Measurements from ENCODE around the gene ANK3. TPM values are rescaled to one million over a fixed set of nuclear protein-coding genes. Genes with fewer than 3 reads are reported as not detected.

The ANK3 gene
- total RNA-seq, 2 experiments from 2014 or later: 24.0 to 25.2 TPM

DNA sequence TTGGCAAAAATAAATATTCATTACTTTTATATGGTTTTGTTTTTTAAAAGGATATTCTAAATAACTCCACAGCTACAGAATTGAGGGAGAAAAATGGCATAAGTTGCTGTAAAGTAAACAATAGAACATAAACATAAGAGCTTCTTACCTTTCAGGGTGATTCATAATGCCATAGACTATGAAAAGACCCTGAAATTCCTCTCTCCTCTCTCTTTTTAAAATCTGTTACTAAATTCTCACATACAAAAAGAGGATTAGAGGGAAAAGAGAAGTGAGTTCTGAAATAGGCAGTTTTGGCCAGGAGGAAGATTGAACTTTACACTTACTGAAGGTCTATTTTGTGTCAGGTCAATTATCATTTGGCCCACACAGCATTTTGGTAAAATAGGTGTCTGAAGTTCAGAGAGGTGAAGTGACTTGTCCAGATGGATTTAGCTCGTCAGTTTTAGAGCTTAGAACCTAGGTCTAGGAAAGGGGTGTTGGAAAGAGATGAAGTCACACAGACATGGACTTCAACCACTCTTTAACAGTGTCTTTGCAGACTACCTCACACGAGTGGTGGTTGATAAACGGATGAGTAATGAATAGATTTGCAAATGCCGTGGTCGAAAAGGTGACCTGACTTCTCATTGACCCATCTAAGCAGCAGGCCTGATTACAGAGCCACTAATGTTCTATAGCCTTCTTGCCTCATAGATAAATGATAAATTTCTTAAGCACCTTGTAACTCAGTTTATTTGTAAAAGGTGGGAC is 292.7 kb downstream of the ANK3 start:
- DNase-seq (no peak), ATAC-seq (no peak)
- Mint-ChIP-seq H3K4me3 (no peak overlapping the region), H3K9me3 (ENCODE audit: low read depth) (no peaks in the 10 kb centered on the region), H3K36me3 (ENCODE audit: low read depth) (peaks cover 1% of the 10 kb centered on the region), H3K27ac (no peak overlapping the region), H3K4me1 (no peaks in the 10 kb centered on the region), H3K27me3 (no peaks in the 10 kb centered on the region)
- CTCF ChIA-PET: interaction anchor here (0.6 to 2.1 kb wide), 3 partner anchors 15 to 113 kb away, joined by 3 to 6 read pairs (median 3); no protein-coding TSS in a partner anchor
- POLR2A ChIA-PET: interaction anchor here (0.8 kb wide), 1 partner anchor 134 kb away, joined by 3 read pairs; no protein-coding TSS in a partner anchor
- intact Hi-C loops (cut with DNase I, micrococcal nuclease): loop anchor here (5.0 kb wide), 2 partner anchors 110 to 670 kb away; no protein-coding TSS in a partner anchor

DNA sequence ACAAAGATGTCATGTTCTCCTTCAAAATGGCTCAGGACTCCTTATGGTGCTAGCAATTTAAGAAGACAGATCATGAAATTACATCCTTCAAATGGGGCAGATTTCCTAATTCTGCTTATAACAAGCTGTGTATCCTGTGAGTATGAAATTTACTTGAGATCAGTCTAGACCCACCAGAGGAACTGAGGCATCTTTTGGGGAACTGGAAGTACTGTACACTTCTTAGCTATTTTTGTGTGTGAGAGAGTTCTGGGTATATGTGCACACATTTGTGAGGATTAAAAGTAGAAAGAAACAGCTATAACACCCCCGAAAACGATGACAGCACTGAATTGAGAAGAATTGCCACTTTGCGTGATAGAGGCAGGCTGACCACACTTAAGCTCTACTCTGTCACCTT is 296.4 kb downstream of the ANK3 start:
- no peak for ATAC-seq
- POLR2A ChIA-PET: no interaction called here
- Mint-ChIP-seq H3K36me3 (ENCODE audit: low read depth) (peaks cover 2% of the 10 kb centered on the region), H3K9me3 (ENCODE audit: low read depth) (no peaks in the 10 kb centered on the region), H3K27me3 (no peaks in the 10 kb centered on the region), H3K4me3 (no peak overlapping the region), H3K4me1 (no peaks in the 10 kb centered on the region), H3K27ac (no peak overlapping the region)
- intact Hi-C loops (cut with DNase I, micrococcal nuclease): no loop called here
- DNase-seq: no peak
- CTCF ChIA-PET: interaction anchor here (0.5 to 0.6 kb wide), 2 partner anchors 27 to 49 kb away, joined by 3 read pairs; no protein-coding TSS in a partner anchor

DNA sequence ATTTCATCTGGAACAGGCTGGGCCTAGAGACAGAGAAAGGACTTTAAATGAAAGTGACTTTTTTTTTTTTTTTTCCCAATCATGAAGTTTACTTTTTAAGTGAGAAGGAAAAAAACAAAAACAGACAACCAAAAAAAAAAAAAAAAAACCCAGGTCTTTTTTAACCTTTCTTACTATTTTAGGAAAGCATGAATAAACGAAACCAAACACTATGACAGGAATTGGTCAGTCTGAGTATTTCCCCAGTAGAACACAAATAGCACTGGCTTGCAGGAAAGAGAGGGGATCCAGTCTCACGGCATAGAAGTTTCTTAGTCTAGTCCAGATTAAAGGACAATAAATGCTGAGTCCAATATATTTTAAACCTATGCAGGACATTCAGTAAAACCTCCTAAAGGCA is 302.8 kb downstream of the ANK3 start:
- POLR2A ChIA-PET: no interaction called here
- H3K4me1 Mint-ChIP-seq: no peaks in the 10 kb centered on the region
- H3K27ac Mint-ChIP-seq: no peak overlapping the region
- intact Hi-C loops (cut with DNase I, micrococcal nuclease): no loop called here
- peaks cover 19% of the 10 kb centered on the region for H3K36me3 Mint-ChIP-seq (ENCODE audit: low read depth)
- no peaks in the 10 kb centered on the region for H3K27me3 Mint-ChIP-seq
- H3K9me3 Mint-ChIP-seq (ENCODE audit: low read depth): no peaks in the 10 kb centered on the region
- CTCF ChIA-PET: no interaction called here
- no peak for ATAC-seq
- no peak for DNase-seq
- no peak overlapping the region for H3K4me3 Mint-ChIP-seq

DNA sequence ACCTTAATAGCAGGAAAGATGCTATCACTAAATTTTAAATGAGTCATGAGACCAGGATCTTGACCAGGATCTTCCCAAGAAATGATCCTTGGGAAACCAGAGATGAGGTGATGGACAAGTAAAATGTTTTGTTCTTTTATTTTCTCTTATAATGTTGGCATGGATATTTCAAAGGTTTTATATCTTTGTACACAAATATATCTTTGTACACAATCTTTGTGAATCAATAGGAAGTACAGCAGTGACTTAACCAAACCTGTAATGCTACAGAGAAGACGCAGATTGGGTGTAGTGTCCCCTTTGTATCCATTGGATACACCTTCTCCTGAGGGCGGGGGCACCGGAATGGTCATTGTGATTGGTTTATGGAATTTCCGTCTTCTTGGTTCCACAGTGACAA is 303.3 kb downstream of the ANK3 start:
- ChIA-PET CTCF (no interaction called here), POLR2A (no interaction called here)
- Mint-ChIP-seq H3K4me3 (no peak overlapping the region), H3K36me3 (ENCODE audit: low read depth) (peaks cover 19% of the 10 kb centered on the region), H3K9me3 (ENCODE audit: low read depth) (no peaks in the 10 kb centered on the region), H3K27me3 (no peaks in the 10 kb centered on the region), H3K27ac (no peak overlapping the region), H3K4me1 (no peaks in the 10 kb centered on the region)
- DNase-seq (no peak), ATAC-seq (no peak)
- intact Hi-C loops (cut with DNase I, micrococcal nuclease): no loop called here

GRCh38 chr10:60082744-60083344 is 306.8 kb downstream of the ANK3 start:
- ChIA-PET CTCF (no interaction called here), POLR2A (no interaction called here)
- no peak for DNase-seq
- Mint-ChIP-seq H3K27me3 (no peaks in the 10 kb centered on the region), H3K36me3 (ENCODE audit: low read depth) (peaks cover 22% of the 10 kb centered on the region), H3K4me3 (no peak overlapping the region), H3K9me3 (ENCODE audit: low read depth) (no peaks in the 10 kb centered on the region), H3K27ac (no peak overlapping the region), H3K4me1 (no peaks in the 10 kb centered on the region)
- intact Hi-C loops (cut with DNase I, micrococcal nuclease): no loop called here
- no peak for ATAC-seq

- ATAC-seq (no peak), DNase-seq (no peak)
- ChIA-PET POLR2A (no interaction called here), CTCF (interaction anchor here (1.6 kb wide), 1 partner anchor 15 kb away, joined by 3 read pairs; no protein-coding TSS in a partner anchor)
- no peak overlapping the region for H3K4me3 Mint-ChIP-seq
- no peaks in the 10 kb centered on the region for H3K9me3 Mint-ChIP-seq (ENCODE audit: low read depth)
- no peaks in the 10 kb centered on the region for H3K27me3 Mint-ChIP-seq
- intact Hi-C loops (cut with DNase I, micrococcal nuclease): no loop called here
- peaks cover 22% of the 10 kb centered on the region for H3K36me3 Mint-ChIP-seq (ENCODE audit: low read depth)
- H3K4me1 Mint-ChIP-seq: no peaks in the 10 kb centered on the region
- no peak overlapping the region for H3K27ac Mint-ChIP-seq
These were observed 307.3 kb downstream of the ANK3 start for GRCh38 chr10:60082341-60082740.

DNA sequence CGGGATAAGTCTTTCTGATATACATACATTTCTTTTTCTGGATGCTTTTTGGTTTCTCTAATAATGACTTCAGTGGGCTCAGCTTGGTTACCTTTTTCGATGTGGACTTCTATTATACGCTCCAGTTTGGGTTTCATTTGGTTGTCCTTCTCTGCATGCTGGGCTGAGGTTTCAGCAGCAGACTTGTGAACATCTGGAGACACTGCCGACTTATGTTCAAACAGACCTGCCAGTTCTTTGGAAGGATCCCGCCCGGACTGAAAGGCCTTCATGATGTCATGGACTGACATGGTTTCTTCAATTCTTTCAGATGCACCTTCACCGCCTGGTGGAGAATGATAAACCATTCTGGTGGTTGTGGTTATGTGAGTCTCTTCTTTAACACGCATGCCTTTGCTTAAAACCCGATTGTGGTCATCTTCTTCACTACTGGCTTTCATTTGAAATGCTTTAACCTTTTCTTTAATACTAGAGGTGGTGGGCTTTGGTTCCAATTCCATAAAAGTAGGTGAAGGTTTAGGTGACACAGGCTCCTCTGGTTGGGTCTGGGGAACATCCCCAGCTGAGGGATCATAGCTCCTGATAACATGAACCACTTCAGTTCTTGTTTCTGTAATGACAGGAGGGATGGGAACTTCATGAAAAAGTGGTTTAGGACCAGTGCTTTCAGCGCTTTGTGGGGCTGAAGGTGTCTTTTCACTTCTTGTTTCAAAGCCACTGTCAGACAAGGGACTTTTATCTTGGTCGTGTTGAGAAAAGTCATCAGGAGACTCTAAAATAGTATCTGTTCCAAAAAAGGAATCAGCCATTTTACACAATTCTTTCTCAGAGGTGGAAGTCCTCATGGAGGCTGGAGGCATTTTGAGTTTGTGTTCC is 315.7 kb downstream of the ANK3 start:
- POLR2A ChIA-PET: no interaction called here
- intact Hi-C loops (cut with DNase I, micrococcal nuclease): no loop called here
- no peak overlapping the region for H3K27ac Mint-ChIP-seq
- no peaks in the 10 kb centered on the region for H3K9me3 Mint-ChIP-seq (ENCODE audit: low read depth)
- CTCF ChIA-PET: no interaction called here
- H3K4me3 Mint-ChIP-seq: no peak overlapping the region
- no peaks in the 10 kb centered on the region for H3K27me3 Mint-ChIP-seq
- no peaks in the 10 kb centered on the region for H3K4me1 Mint-ChIP-seq
- ATAC-seq (no peak), DNase-seq (no peak)
- H3K36me3 Mint-ChIP-seq (ENCODE audit: low read depth): peaks cover 35% of the 10 kb centered on the region

GRCh38 chr10:60073397-60073780 is 316.3 kb downstream of the ANK3 start:
- Mint-ChIP-seq H3K4me1 (no peaks in the 10 kb centered on the region), H3K27ac (no peak overlapping the region), H3K4me3 (no peak overlapping the region), H3K9me3 (ENCODE audit: low read depth) (no peaks in the 10 kb centered on the region), H3K36me3 (ENCODE audit: low read depth) (peaks cover 36% of the 10 kb centered on the region), H3K27me3 (no peaks in the 10 kb centered on the region)
- ATAC-seq: no peak
- ChIA-PET POLR2A (no interaction called here), CTCF (no interaction called here)
- DNase-seq: no peak
- intact Hi-C loops (cut with DNase I, micrococcal nuclease): no loop called here

DNA sequence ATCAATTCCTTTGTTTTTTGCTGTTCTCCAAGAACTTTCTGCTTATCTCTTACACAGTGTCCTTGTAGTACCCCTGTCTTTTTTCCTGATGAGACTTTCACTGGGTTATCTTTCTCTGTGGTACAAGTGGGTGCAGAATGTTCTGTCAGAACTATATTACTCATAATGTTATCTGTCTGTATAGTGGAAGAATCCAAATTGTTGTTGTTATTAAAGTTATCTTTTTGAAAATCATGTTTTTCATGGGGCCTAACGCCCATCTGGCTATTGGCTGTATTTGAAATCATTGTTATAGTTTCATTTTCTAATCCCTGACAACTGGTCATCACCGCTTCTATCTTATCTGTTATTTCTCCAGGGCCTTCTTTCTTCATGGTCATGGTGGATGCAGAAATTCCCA is 320.4 kb downstream of the ANK3 start:
- no peak for DNase-seq
- H3K27me3 Mint-ChIP-seq: no peaks in the 10 kb centered on the region
- H3K4me3 Mint-ChIP-seq: no peak overlapping the region
- ATAC-seq: no peak
- no peaks in the 10 kb centered on the region for H3K9me3 Mint-ChIP-seq (ENCODE audit: low read depth)
- H3K27ac Mint-ChIP-seq: no peak overlapping the region
- POLR2A ChIA-PET: no interaction called here
- H3K4me1 Mint-ChIP-seq: no peaks in the 10 kb centered on the region
- intact Hi-C loops (cut with DNase I, micrococcal nuclease): no loop called here
- CTCF ChIA-PET: no interaction called here
- peaks cover 19% of the 10 kb centered on the region for H3K36me3 Mint-ChIP-seq (ENCODE audit: low read depth)

- H3K27me3 Mint-ChIP-seq: no peaks in the 10 kb centered on the region
- CTCF ChIA-PET: interaction anchor here (0.6 kb wide), 2 partner anchors 15 to 205 kb away, joined by 3 to 4 read pairs; no protein-coding TSS in a partner anchor
These were observed 339.3 kb downstream of the ANK3 start for GRCh38 chr10:60050366-60050765.

GRCh38 chr10:60048091-60048501 is 341.6 kb downstream of the ANK3 start:
- H3K4me3 Mint-ChIP-seq: no peak overlapping the region
- no peaks in the 10 kb centered on the region for H3K4me1 Mint-ChIP-seq
- ChIA-PET POLR2A (no interaction called here), CTCF (no interaction called here)
- H3K27ac Mint-ChIP-seq: no peak overlapping the region
- DNase-seq: no peak
- intact Hi-C loops (cut with DNase I, micrococcal nuclease): no loop called here
- H3K9me3 Mint-ChIP-seq (ENCODE audit: low read depth): no peaks in the 10 kb centered on the region
- peaks cover 6% of the 10 kb centered on the region for H3K36me3 Mint-ChIP-seq (ENCODE audit: low read depth)
- no peak for ATAC-seq
- H3K27me3 Mint-ChIP-seq: no peaks in the 10 kb centered on the region

More at GRCh38 chr10:60050366-60050765, 339.3 kb downstream of the ANK3 start:
- POLR2A ChIA-PET: no interaction called here
- no peak overlapping the region for H3K4me3 Mint-ChIP-seq
- peaks cover 8% of the 10 kb centered on the region for H3K36me3 Mint-ChIP-seq (ENCODE audit: low read depth)
- intact Hi-C loops (cut with DNase I, micrococcal nuclease): no loop called here
- H3K4me1 Mint-ChIP-seq: no peaks in the 10 kb centered on the region
- ATAC-seq (no peak), DNase-seq (no peak)
- no peak overlapping the region for H3K27ac Mint-ChIP-seq
- H3K9me3 Mint-ChIP-seq (ENCODE audit: low read depth): no peaks in the 10 kb centered on the region
